Mesothelial cell of epicardium (in vitro differentiated cells): ENCODE data around the gene FABP7. TPM values are rescaled to one million over a fixed set of nuclear protein-coding genes. Genes with fewer than 3 reads are reported as not detected.
"Not testable (repeated sequence)": the region's sequence is repeated elsewhere in the genome, so short reads cannot be mapped to it uniquely, and the experiment has no call there.

ENCODE experiments used
- DNase-seq, 2 experiments: peaks; one replicate each; pipeline ENCODE4 v3.0.0; 2021; ENCODE audit warnings: low spot score in 2 of 2; ENCODE audit not compliant: unreplicated experiment in 2 of 2
- H3K27ac Mint-ChIP-seq: 2 replicates; pipeline ENCODE4 v1.8.0; 2021; ENCODE audit warnings: mixed read lengths
- H3K27me3 Mint-ChIP-seq: 2 replicates; pipeline ENCODE4 v1.8.0; 2021; ENCODE audit warnings: low read depth, mixed read lengths
- H3K36me3 Mint-ChIP-seq: 2 replicates; pipeline ENCODE4 v1.8.0; 2021; ENCODE audit warnings: mixed read lengths
- H3K4me1 Mint-ChIP-seq: 2 replicates; pipeline ENCODE4 v1.8.0; 2021; ENCODE audit warnings: mixed read lengths
- H3K4me3 Mint-ChIP-seq: 2 replicates; pipeline ENCODE4 v1.8.0; 2021; ENCODE audit warnings: mild to moderate bottlenecking, moderate library complexity, mixed read lengths
- H3K9me3 Mint-ChIP-seq: 2 replicates; pipeline ENCODE4 v1.8.0; 2021; ENCODE audit warnings: mixed read lengths
- total RNA-seq: library from RNA; stranded (reverse); gene quantifications from 3 replicates; pipeline ENCODE4 v1.2.1, GENCODE V29; 2021
- TF ChIP-seq, protein P1 (sequence below): fragments of 200-600 bp; sonication (generic); IDR thresholded peaks from one replicate; pipeline ENCODE4 v1.5.0; 2021; ENCODE audit warnings: antibody characterized with exemption; ENCODE audit not compliant: unreplicated experiment

The FABP7 gene
- total RNA-seq, 1 donor from 2014 or later = 4.0 TPM

DNA sequence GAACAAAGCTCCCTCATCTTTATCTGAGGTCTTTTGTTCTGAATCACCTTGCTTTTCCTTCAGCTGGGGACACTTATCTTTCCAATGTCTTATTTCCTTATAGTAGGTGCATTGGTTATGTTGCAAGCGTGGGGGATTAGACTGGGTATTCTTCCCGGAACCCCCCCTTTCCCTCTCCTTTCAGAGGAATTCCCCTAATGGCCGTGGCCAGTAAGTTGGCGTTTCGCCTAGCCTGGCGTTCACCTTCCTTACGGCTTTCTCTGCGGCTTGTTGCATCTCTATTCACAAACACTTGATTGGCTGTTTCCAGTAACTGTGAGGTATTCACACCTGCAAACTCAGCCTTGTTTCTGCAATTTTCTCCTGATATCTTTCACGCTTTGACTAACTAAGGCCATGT, 32.8 kb upstream of the FABP7 start:
- Mint-ChIP-seq H3K9me3 (peaks cover 21% of the 10 kb centered on the region), H3K27me3 (no peaks in the 10 kb centered on the region), H3K4me3 (no peak overlapping the region), H3K4me1 (peaks cover 27% of the 10 kb centered on the region), H3K27ac (no peak overlapping the region), H3K36me3 (peaks cover 9% of the 10 kb centered on the region)
- TF ChIP-seq, protein P1, sequence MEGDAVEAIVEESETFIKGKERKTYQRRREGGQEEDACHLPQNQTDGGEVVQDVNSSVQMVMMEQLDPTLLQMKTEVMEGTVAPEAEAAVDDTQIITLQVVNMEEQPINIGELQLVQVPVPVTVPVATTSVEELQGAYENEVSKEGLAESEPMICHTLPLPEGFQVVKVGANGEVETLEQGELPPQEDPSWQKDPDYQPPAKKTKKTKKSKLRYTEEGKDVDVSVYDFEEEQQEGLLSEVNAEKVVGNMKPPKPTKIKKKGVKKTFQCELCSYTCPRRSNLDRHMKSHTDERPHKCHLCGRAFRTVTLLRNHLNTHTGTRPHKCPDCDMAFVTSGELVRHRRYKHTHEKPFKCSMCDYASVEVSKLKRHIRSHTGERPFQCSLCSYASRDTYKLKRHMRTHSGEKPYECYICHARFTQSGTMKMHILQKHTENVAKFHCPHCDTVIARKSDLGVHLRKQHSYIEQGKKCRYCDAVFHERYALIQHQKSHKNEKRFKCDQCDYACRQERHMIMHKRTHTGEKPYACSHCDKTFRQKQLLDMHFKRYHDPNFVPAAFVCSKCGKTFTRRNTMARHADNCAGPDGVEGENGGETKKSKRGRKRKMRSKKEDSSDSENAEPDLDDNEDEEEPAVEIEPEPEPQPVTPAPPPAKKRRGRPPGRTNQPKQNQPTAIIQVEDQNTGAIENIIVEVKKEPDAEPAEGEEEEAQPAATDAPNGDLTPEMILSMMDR = no peak
- DNase-seq = no peak

DNA sequence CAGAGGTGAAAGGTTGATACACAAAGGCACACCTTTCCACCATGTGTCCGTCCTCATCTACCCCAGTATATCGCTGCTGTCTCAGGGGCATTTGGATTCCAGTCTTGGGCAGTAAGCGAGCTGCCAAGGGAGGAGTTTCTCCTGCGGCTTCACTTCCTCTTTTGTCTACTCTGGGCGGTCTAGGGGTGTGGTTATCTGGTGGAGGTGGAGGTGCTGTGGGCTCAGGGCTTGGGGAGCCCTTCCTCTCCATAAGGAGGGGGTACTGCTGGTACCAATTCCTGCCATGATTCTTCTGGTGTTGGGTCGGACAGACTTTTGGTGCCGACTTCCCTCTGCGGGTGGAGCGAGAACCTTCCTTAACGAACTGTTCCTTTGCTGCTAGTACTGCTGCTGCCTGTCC, 31.9 kb upstream of the FABP7 start:
- Mint-ChIP-seq H3K4me1 (peaks cover 28% of the 10 kb centered on the region), H3K4me3 (no peak overlapping the region), H3K27me3 (no peaks in the 10 kb centered on the region), H3K27ac (no peak overlapping the region), H3K9me3 (peaks cover 21% of the 10 kb centered on the region), H3K36me3 (peaks cover 9% of the 10 kb centered on the region)
- TF ChIP-seq, protein P1 = no peak
- no peak for DNase-seq

DNA sequence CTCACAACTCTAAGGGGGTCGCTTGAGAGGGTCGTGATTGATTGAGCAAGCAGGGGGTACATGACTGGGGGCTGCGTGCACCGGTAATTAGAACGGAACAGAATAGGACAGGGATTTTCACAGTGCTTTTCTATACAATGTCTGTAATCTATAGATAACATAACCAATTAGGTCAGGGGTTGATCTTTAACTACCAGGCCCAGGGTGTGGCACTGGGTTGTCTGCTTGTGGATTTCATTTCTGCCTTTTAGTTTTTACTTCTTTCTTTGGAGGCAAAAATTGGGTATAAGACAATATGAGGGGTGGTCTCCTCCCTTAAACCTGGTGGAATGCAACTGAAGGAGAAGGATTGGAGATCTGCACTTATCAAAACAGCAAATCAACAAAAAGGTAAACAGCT, 30.6 kb upstream of the FABP7 start:
- H3K27ac Mint-ChIP-seq, H3K36me3 Mint-ChIP-seq, DNase-seq, H3K27me3 Mint-ChIP-seq, H3K4me3 Mint-ChIP-seq: not testable (repeated sequence)
- H3K9me3 Mint-ChIP-seq = peaks cover 21% of the 10 kb centered on the region
- peaks cover 23% of the 10 kb centered on the region for H3K4me1 Mint-ChIP-seq

DNA sequence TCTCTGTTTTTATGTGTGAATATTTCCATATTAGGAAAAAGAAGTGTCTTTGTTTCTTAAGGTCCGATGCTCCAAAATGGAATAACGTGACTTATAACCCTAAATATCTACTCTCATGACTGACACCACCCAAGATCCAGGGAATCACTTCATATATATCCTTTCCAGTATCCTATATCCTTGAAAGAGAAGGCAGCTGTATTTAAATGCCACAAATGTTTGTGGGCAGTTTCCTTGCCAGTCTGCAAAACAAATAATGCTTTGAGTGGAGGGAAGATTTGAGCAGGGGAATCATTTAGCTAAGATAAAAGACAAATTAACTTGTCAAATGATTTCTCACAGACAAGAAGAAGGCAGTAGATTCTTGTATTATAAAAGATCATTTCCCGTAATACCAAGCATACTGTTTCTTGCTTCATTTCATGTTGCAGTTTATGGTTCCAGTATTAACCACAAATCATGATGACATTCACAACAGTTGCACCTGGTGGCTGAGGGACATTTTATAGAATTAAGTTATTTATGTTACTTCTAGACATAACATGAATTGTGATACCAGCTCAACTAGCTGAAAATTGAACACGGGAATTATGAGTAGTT, 30.0 kb upstream of the FABP7 start:
- TF ChIP-seq, protein P1 = no peak
- H3K27me3 Mint-ChIP-seq = no peaks in the 10 kb centered on the region

DNA sequence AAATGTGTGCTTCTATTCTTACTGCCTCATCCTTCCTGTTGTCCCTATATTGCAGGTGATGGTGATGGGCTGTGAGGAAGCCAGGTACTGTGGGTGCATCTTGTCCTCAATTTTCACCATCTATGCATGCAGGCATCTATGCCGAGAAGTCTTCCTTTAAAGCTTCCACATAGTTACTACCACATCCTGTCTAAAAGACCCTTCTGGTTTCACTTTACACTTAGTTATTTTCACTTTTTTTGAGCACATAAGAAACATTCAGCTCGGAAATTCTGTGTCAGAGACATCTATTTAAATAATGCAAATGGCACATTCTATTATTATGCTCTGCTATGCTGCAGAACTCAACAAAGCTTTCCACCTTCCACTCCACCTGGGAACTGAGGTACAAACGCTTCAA, 28.2 kb upstream of the FABP7 start:
- Mint-ChIP-seq H3K36me3 (peaks cover 9% of the 10 kb centered on the region), H3K9me3 (peaks cover 28% of the 10 kb centered on the region), H3K4me1 (peaks cover 19% of the 10 kb centered on the region), H3K27me3 (no peaks in the 10 kb centered on the region), H3K4me3 (no peak overlapping the region), H3K27ac (peak overlapping the region; percentile 57)
- TF ChIP-seq, protein P1 = no peak
- no peak for DNase-seq

More for the DNA sequence above, 30.0 kb upstream of the FABP7 start:
- Mint-ChIP-seq H3K27ac (no peak overlapping the region), H3K9me3 (peaks cover 21% of the 10 kb centered on the region), H3K4me1 (peaks cover 19% of the 10 kb centered on the region), H3K36me3 (peaks cover 9% of the 10 kb centered on the region), H3K4me3 (no peak overlapping the region)
- no peak for DNase-seq

DNA sequence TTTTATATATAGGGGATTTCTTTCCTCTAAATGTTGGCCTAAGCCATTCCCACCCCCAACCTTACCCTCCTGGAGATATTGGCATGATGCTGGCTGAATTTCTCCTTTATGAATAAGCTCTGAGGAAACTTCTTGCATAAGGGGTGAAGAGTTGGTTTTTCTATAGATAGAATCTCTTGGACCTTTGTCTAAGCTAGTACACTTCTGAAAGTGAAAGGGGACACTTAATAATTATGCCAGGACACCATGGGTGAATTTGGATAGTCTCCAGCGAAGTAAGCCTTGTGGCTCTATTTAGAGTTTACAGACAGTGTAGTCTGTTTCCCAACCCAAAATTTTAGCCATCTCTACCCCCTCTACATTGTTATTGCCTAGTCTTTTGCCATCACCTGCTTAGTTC, 27.1 kb upstream of the FABP7 start:
- H3K36me3 Mint-ChIP-seq = peaks cover 9% of the 10 kb centered on the region
- TF ChIP-seq, protein P1 = no peak
- H3K4me1 Mint-ChIP-seq = peaks cover 19% of the 10 kb centered on the region
- peaks cover 26% of the 10 kb centered on the region for H3K9me3 Mint-ChIP-seq
- H3K4me3 Mint-ChIP-seq = no peak overlapping the region
- H3K27me3 Mint-ChIP-seq = no peaks in the 10 kb centered on the region
- H3K27ac Mint-ChIP-seq = no peak overlapping the region
- no peak for DNase-seq
